H1 (cell line): Measurements from ENCODE around the gene CXCL14. TPM values are rescaled to one million over a fixed set of nuclear protein-coding genes. Genes with fewer than 3 reads are reported as not detected.

Source experiments
- CEBPB ChIP-seq: IDR thresholded peaks from 2 replicates; pipeline ENCODE4 v1.6.1; 2012; ENCODE audit warnings: low read depth, low read length
- CHD1 ChIP-seq: IDR thresholded peaks from 2 replicates; pipeline ENCODE4 v1.6.1; 2012; ENCODE audit warnings: low read depth, low read length, improper control_type of control experiment
- E2F6 ChIP-seq: IDR thresholded peaks from 2 replicates; pipeline ENCODE4 v1.6.1; 2012; ENCODE audit warnings: inconsistent platforms
- RNF2 ChIP-seq: fragments of 200-900, 300-1000 bp; sonication (generic); IDR thresholded peaks from 2 replicates; pipeline ENCODE4 v1.7.1; 2016; ENCODE audit warnings: borderline replicate concordance, low read depth, mild to moderate bottlenecking, antibody characterized with exemption, low read length; ENCODE audit not compliant: poor library complexity, severe bottlenecking; ENCODE audit errors: missing control alignments
- SIX5 ChIP-seq: IDR thresholded peaks from 2 replicates; pipeline ENCODE4 v1.6.1; 2011; ENCODE audit warnings: mild to moderate bottlenecking, low read depth, low read length
- polyA plus RNA-seq, 7 experiments: library from polyadenylated mRNA; depleted of rRNA in 3 of 7; stranded (reverse) in 5 of 7; unstranded in 2 of 7; fragments of >200 nt in 5 of 7; fragments of 200-250 nt in 2 of 7; gene quantifications; 1 replicate in 5 of 7; 2 replicates in 1 of 7; 4 replicates in 1 of 7; pipeline versions ENCODE4 v1.2.1 to v1.2.3, GENCODE V29; 2011 to 2013; ENCODE audit warnings: missing spikeins in 2 of 7, mixed read lengths in 2 of 7
- total RNA-seq: library from RNA; stranded (reverse); fragmentation: NEBNext Ultra II Directional; extraction: Animal tissue kit (Norgen Biotek cat#: 25700); gene quantifications from 2 replicates; pipeline ENCODE4 v1.2.1, GENCODE V29; 2021
- TF ChIP-seq, protein P1 (sequence below): fragments of 300-600 bp; sonication (generic); IDR thresholded peaks from 2 replicates; pipeline ENCODE4 v1.7.1; 2012; ENCODE audit warnings: low read length, moderate library complexity, mild to moderate bottlenecking, inconsistent platforms; ENCODE audit not compliant: insufficient replicate concordance

The CXCL14 gene
- total and polyA plus RNA-seq, 2 of the 8 experiments (the other 6 are each of a cell fraction or from before 2014, with no cell fraction given), result 1.5 to 1.8 TPM

DNA sequence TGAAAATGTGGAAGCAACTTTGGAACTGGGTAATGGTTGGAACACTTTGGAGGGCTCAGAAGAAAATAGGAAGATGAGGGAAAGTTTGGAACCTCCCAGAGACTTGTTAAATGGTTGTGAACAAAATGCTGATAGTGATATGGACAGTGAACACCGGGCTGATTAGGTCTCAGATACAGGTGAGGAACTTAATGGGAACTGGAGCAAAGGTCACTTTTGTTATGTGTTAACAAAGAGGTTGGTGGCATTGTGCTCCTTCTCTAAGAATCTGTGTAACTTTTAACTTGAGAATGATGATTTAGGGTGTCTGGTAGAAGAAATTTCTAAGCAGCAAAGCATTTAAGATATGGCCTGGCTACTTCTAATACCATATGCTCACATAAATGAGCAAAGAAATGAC lies 36.4 kb upstream of the CXCL14 start (continued):
- TF ChIP-seq, protein P1, sequence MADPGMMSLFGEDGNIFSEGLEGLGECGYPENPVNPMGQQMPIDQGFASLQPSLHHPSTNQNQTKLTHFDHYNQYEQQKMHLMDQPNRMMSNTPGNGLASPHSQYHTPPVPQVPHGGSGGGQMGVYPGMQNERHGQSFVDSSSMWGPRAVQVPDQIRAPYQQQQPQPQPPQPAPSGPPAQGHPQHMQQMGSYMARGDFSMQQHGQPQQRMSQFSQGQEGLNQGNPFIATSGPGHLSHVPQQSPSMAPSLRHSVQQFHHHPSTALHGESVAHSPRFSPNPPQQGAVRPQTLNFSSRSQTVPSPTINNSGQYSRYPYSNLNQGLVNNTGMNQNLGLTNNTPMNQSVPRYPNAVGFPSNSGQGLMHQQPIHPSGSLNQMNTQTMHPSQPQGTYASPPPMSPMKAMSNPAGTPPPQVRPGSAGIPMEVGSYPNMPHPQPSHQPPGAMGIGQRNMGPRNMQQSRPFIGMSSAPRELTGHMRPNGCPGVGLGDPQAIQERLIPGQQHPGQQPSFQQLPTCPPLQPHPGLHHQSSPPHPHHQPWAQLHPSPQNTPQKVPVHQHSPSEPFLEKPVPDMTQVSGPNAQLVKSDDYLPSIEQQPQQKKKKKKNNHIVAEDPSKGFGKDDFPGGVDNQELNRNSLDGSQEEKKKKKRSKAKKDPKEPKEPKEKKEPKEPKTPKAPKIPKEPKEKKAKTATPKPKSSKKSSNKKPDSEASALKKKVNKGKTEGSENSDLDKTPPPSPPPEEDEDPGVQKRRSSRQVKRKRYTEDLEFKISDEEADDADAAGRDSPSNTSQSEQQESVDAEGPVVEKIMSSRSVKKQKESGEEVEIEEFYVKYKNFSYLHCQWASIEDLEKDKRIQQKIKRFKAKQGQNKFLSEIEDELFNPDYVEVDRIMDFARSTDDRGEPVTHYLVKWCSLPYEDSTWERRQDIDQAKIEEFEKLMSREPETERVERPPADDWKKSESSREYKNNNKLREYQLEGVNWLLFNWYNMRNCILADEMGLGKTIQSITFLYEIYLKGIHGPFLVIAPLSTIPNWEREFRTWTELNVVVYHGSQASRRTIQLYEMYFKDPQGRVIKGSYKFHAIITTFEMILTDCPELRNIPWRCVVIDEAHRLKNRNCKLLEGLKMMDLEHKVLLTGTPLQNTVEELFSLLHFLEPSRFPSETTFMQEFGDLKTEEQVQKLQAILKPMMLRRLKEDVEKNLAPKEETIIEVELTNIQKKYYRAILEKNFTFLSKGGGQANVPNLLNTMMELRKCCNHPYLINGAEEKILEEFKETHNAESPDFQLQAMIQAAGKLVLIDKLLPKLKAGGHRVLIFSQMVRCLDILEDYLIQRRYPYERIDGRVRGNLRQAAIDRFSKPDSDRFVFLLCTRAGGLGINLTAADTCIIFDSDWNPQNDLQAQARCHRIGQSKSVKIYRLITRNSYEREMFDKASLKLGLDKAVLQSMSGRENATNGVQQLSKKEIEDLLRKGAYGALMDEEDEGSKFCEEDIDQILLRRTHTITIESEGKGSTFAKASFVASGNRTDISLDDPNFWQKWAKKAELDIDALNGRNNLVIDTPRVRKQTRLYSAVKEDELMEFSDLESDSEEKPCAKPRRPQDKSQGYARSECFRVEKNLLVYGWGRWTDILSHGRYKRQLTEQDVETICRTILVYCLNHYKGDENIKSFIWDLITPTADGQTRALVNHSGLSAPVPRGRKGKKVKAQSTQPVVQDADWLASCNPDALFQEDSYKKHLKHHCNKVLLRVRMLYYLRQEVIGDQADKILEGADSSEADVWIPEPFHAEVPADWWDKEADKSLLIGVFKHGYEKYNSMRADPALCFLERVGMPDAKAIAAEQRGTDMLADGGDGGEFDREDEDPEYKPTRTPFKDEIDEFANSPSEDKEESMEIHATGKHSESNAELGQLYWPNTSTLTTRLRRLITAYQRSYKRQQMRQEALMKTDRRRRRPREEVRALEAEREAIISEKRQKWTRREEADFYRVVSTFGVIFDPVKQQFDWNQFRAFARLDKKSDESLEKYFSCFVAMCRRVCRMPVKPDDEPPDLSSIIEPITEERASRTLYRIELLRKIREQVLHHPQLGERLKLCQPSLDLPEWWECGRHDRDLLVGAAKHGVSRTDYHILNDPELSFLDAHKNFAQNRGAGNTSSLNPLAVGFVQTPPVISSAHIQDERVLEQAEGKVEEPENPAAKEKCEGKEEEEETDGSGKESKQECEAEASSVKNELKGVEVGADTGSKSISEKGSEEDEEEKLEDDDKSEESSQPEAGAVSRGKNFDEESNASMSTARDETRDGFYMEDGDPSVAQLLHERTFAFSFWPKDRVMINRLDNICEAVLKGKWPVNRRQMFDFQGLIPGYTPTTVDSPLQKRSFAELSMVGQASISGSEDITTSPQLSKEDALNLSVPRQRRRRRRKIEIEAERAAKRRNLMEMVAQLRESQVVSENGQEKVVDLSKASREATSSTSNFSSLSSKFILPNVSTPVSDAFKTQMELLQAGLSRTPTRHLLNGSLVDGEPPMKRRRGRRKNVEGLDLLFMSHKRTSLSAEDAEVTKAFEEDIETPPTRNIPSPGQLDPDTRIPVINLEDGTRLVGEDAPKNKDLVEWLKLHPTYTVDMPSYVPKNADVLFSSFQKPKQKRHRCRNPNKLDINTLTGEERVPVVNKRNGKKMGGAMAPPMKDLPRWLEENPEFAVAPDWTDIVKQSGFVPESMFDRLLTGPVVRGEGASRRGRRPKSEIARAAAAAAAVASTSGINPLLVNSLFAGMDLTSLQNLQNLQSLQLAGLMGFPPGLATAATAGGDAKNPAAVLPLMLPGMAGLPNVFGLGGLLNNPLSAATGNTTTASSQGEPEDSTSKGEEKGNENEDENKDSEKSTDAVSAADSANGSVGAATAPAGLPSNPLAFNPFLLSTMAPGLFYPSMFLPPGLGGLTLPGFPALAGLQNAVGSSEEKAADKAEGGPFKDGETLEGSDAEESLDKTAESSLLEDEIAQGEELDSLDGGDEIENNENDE, result no peak
- TF ChIP-seq SIX5 (no peak), CHD1 (no peak), CEBPB (no peak), RNF2 (no peak), E2F6 (no peak)
